ENCODE measurements around the gene INTS4.
"Not testable (repeated sequence)": the region's sequence is repeated elsewhere in the genome, so short reads cannot be mapped to it uniquely, and the experiment has no call there.

INTS4 gene

GRCh38 chr11:77878247-77878646 lies 116.2 kb downstream of the INTS4 start:
- DNase-seq (ENCODE audit: low spot score) = not testable (repeated sequence)

GRCh38 chr11:77876045-77876444 lies 118.4 kb downstream of the INTS4 start:
- no peak for DNase-seq (ENCODE audit: low spot score)

DNA sequence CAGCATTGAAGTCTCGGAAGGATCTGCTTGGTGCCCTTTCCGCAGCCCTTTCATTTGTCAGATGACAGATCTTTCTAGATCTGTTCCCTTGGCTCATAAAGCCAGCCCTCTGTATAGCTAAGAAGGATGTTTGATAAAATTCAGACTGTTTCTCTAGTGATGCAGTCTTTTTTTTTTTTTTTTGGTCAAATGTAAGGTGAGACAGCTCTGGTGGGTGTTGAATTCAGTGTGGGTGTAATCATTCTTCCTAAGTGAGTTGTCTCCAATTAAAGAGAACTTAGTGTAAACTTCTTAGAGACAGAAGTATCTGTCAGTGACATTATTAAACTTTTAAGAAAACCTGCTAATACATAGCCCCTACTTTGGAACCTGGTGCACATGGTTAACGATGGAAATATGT lies 120.3 kb downstream of the INTS4 start:
- no peak for DNase-seq (ENCODE audit: low spot score)

DNA sequence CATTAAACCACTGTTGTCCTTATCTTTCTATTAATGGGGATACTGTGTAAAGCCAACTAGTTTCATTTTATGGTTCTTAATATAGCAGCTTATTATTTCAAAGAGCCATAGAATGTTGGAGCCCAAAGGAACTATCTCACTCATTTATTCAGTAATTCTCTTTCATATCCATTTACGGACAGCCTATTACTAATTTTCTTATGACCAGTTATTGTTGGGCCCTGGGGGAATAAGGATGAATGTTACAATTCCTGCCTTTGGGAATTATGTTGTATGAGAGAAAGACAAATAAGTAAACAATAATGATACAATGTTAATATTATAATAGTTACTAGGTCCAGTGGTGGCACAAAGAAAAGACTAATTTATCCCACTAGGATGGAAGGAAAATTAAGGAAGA lies 121.1 kb downstream of the INTS4 start:
- DNase-seq (ENCODE audit: low spot score) = no peak

DNA sequence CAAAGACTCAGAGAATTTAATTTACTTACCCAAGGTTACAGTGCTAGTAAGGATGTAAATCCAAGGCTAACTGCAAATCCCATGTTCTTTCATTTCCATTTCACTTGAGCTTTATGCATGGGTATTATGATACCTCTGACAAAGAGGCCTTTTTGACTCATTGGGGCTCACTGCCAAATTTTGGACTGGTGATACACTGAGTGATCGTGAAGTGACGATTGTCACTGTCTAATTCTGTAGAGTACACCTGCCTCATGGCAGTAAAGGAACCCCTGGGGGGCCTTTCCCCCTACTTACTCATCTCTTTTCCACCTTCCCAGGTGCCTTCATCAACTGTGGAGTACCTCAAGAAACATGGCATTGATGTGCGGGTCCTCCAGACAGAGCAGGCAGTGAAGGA lies 122.6 kb downstream of the INTS4 start:
- DNase-seq (ENCODE audit: low spot score) = no peak

GRCh38 chr11:77868744-77869143 lies 125.7 kb downstream of the INTS4 start:
- DNase-seq (ENCODE audit: low spot score) = no peak

GRCh38 chr11:77866336-77866735 lies 128.1 kb downstream of the INTS4 start:
- DNase-seq (ENCODE audit: low spot score) = no peak

GRCh38 chr11:77865805-77866204 lies 128.7 kb downstream of the INTS4 start:
- no peak for DNase-seq (ENCODE audit: low spot score)

DNA sequence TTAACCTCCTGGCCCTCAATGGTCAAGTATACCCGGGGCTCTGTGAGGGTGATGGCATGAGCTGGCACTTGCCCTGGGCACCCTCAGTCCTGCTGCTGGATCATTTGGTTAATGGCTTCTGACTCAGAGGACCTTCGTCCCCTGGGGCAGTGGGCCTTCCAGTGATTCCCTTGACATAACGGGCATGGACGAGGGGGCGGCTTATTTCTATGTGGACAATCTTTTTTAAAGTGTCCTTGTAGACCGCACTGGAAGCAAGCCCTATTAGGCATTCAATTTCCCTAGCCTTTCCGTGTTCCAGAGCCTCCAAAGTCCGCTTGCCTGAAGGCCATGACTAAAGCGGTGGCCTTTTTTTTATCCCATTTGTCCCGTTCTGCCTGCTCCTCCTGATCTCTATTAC lies 133.0 kb downstream of the INTS4 start:
- not testable (repeated sequence) for DNase-seq (ENCODE audit: low spot score)

DNA sequence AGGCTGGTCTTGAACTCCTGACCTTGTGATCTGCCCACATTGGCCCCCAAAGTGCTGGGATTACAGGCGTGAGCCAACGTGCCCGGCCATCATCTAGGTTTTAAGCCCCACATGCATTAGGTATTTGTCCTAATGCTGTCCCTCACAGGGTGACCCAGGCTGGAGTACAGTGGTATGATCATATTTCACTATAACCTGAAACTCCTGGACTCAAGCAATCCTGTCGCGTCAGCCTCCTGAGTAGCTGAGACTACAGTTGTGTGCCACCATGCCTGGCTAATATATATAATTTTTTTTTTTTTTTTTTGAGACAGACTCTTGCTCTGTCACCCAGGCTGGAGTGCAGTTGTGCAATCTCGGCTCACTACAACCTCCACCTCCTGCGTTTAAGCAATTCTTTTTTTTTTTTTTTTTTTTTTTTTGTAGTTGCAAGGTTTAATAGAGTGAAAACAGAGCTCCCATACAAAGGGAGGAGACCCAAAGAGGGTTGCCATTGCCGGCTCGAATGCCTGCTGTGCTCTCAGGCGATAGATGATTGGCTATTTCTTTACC lies 136.5 kb downstream of the INTS4 start:
- not testable (repeated sequence) for DNase-seq (ENCODE audit: low spot score)

DNA sequence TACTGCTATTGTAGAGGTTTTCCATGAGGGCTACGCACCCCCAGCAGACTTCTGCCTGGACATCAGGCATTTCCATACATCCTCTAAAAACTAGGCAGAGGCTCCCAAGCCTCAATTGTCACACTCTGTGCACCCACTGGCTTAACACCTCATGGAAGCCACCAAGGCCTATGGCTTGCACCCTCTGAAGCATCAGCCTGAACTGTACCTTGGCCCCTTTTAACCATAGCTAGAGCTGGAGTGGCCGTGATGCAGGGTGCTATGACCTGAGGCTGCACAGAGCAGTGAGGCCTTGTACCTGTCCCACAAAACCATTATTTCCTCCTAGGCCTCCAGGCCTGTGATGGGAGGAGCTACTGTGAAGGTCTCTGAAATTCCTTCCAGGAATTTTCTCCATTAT lies 139.6 kb downstream of the INTS4 start:
- DNase-seq (ENCODE audit: low spot score) = no peak

- no peak for DNase-seq (ENCODE audit: low spot score)
These were observed 143.0 kb downstream of the INTS4 start for GRCh38 chr11:77851503-77851902.

DNA sequence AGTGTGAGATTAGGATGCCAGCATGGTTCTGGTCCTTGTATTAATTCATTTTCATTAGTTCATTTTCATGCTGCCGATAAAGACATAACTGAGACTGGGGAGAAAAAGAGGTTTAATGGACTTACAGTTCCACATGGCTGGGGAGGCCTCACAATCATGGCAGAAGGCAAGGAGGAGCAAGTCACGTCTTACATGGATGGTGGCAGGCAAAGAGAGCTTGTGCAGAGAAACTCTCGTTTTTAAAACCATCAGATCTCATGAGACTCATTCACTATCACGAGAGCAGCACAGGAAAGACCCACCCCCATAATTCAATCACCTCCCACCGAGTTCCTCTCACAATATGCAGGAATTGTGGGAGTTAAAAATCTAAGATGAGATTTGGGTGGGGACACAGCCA lies 150.8 kb downstream of the INTS4 start:
- not testable (repeated sequence) for DNase-seq (ENCODE audit: low spot score)

GRCh38 chr11:77842441-77843121 lies 151.9 kb downstream of the INTS4 start:
- no peak for DNase-seq (ENCODE audit: low spot score)

DNA sequence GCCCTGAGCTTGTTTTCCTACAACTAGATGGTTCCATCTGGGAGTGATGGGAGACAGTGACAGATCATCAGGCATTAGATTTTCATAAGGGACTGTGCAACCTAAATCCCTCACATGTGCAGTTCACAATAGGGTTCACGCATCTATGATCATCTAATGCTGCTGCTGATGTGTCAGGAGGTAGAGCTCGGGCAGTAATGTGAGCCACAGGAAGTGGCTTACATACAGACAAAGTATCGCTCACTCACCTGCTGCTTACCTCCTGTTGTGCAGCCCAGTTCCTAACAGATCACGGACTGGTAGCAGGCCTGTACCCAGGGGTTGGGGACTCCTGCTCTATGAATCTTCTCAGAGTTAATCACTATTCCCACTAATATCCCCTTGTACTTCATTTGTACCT lies 161.2 kb downstream of the INTS4 start:
- no peak for DNase-seq (ENCODE audit: low spot score)

GRCh38 chr11:77828926-77829325 lies 165.5 kb downstream of the INTS4 start:
- no peak for DNase-seq (ENCODE audit: low spot score)
